DMS114 treated with DMSO at 0.1 percent for 48 hours (cell line): Measurements from ENCODE around the gene DGCR8.
"Not testable (repeated sequence)": the region's sequence is repeated elsewhere in the genome, so short reads cannot be mapped to it uniquely, and the experiment has no call there.

ENCODE experiments used
- DNase-seq: peaks from one replicate; lab custom pipeline; 2025; ENCODE audit not compliant: unreplicated experiment; lab: John Stamatoyannopoulos, UW

DGCR8 gene

DNA sequence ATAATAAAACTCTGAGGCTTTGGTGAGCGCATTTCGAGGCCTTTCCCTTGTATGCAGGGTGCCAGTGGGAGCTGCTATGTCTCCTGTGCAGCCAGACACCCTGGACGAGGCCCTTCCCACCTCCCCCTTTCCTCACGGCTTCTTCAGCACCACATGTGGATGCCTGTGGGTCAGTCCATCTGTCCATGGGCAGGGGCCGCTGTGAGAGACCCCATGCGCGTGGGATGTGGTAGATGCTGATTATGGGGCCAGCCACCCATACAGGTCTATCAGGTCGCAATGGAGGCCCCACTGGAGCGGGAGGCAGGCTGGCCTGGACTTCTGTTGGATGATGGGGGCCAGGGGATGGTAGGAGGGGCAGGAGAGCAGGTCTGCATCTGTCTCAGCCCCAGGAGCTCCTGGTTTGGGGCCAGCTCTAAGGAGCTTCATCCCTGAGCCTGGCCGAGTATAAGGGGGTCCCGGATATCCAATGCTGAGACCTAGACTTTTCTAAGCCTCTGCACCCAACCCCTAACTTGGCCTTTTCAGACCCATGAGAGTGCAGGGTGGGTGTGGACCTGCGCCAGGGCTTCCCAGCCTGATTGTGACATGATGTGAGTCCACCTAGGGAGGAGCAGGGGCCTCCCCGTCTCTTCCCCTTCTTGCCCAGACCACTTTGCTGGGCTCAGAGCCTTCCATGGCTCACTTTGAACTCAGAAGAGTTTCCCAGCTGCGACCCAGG, 14.0 kb upstream of the DGCR8 start:
- DNase-seq = no peak

DNA sequence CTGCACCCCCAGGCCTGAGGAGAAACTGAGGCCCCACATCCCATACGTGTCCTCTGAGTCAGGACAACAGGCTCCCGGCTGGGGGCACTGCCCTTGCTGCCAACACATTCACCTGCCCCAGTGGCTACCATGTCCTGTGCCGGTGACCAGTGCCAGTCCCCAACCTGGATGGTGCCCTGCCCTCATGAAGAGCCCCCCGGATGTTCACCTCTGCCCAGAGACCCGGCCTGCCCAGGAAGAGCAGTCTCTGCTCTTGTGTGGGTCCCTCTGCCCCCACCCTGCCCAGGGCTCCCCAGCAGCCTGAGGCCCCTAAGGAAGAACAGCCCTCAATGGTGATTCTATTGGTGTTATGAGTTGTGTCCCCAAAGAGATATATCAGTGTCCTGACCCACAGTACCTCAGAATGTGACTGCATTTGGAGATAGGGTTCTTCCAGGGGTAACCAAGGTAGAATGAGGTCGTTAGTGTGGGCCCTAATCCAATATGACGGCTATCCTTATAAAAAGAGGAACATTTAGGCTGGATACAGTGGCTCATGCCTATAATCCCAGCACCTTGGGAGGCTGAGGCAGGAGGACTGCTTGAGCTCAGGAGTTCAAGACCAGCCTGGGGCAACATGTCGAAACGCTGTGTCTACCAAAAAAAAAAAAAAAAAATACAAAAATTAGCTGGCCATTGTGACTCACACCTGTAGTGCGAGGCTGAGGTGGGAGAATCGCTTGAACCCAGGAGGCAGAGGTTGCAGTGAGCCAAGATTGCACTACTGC, 13.2 kb upstream of the DGCR8 start:
- no peak for DNase-seq

DNA sequence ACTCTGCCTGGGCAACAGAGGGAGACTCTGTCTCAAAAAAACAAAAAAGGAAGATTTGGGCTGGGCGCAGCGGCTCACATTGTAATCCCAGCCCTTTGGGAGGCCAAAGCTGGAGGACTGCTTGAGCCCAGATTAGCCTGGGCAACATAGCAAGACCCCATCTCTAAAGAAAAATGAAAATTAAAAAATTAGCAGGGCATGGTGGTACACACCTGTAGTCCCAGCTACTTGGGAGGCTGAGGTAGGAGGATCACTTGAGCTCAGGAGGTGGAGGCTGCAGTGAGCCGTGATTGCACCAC, 12.7 kb upstream of the DGCR8 start:
- not testable (repeated sequence) for DNase-seq

DNA sequence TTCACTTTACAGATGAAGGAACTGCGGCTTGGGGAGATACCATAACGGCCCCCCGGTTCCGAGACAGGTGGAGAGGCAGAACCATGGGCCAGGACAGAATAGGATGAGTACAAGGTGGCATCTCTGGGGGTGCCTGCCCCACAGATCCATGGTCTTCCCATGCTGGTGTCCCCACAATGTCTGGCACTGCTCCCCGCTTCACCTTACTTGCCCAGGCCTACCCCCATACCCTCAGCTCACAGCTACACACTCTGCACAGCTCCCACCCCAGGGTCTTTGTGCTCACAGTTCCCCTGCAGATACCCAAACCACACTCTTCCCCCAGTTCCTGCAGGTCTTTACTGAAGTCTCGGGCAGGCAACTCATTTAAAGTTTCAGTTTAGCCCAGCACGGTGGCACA, 11.4 kb upstream of the DGCR8 start:
- DNase-seq = no peak

DNA sequence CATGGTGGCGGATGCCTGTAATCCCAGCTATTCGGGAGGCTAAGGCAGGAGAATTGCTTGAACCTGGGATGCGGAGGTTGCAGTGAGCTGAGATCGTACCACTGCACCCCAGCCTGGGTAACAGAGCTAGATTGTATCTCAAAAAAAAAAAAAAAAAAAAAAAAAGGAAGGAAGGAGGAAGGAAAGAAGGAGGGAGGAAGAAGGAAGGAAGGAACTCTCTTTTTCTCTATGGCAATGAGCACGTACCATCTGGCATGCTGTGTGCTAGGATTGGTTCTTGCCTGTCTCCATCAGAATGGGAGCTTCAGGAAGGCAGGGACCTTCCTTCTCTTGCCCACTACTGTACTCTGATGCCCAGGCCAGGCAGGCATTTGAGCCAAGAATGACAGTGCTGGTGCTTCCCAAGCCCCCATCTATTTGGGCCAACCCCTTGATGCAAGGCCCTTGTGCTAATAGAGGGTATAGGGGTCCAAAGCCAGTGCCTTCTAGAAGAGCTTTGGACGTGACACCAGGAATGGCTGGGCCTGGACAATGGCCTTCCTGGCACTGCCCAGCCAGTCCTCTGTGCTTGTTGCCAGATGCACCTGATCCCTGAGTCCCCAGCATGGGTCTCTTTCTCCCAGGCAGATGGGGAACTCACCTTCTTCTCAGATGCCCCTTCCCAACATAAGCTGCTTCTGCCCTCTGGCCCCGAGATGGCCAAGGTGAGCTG, 10.6 kb upstream of the DGCR8 start:
- DNase-seq = no peak

DNA sequence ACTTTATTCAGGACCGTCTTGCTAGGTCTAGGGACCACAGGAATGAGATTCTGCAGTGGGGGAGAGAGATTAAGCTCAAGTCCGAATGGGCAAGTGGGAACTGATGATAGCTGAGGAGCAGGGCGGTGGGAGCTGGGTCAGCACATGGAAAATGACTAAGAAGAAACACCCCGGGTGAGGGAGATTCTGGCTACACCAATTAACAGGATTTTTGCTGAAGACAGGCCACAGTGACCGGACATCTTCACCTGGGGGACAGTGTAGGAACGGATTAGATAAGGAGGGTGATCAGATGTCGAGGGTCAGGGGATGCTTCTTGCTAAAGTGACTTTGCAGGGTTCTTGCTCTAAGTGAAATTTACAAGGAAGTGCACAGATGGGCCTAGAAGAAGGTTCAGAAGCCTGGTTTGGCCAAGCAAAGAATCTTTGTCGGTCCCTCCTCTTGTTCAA, 8.5 kb upstream of the DGCR8 start:
- no peak for DNase-seq

- no peak for DNase-seq
Observed at GRCh38 chr22:20076627-20077172, 3.3 kb upstream of the DGCR8 start.

DNA sequence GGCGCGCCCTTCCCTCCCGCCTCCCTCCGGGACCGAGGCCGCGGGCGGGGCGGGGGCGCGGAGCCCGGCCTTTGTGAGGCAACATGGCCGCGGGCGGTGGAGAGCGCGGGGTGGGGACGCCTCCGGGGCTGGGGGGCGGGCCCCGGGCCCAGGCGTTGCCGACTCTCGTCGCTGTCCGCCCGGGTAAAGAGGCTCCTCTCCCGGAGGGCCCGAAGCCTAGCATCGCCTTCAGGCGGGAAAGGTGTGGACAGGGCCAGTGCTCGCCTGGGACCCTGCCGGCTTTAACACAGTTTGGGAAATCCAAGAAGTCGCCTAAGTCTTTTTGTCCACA, 369 bp downstream of the DGCR8 start:
- no peak for DNase-seq

DNA sequence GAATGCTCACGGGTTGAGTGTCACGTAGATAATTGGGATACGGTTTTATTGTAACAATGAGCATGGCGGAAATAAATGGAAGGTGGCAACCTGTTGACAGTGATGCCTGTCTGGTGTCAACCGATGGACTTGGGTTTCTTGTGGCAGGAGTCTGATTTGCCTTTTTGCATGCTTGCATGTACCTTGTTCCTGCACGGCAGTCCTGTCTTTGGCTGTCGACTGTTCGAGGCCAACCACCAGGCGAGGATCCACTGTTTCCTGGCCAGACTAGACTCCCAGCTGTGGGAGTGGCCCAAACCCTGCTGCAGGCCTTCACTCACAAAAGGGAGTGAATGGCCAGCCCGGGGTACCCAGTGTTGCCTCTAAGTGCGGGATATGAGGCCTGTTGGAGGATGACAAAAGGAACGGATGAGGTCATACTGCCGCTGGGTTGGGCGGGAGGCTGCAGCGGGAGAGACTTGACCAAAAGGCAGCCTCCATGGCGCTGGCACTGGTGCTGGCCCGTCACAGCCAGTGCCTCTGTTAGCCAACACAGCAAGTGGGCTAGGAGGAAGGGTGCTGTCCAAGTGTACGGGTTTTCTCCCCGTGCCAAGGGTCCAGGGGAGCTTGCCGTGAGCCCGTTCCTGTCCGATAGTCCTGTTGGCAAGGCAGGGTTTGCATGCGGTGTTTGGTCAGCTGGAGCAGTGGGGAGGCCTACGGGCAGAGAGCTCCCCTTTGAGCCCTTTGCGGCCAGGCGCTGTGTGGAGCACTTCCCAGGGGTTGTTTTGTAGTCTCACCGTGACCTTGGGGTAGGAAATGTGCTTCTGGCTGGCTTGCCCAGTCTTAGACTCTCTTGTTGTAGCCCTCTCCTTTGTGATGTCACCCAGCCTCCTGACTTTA, 974 bp downstream of the DGCR8 start:
- DNase-seq = no peak

DNA sequence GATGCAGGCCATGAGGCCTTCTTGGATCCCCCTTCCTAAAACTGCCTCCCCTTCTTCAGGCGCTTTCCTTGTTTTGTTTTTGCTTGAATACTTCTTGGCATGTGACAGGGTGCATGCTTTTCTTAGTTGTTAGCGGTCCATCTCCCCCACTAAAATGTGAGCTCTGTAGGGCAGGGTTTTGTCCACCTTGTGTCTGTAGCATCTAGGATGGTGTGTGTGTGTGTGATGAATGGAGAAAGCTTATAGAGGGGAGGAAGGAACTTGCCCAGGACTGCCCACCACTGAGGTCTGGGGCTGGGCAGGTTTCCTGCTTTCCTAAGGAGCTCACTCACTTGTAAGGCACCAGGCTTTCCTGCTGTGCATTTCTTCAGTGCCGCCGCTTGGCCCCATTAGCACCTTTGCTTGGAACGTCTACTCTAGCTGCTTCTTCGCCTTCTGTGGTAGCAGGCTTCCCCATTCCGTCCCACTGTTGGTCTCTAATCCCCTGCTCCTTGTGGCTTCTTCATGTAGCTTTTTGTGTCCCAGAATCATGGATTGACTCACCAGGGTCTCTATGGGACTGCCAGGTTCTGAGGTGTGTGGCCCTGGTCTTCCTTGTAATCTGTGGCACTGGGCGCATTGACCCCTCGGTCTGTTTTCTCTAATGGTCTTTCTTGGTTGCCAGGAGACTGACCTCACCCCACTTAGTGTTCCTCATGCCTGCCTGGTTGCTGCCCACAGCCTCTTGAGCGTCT, 3.3 kb downstream of the DGCR8 start:
- DNase-seq = no peak

DNA sequence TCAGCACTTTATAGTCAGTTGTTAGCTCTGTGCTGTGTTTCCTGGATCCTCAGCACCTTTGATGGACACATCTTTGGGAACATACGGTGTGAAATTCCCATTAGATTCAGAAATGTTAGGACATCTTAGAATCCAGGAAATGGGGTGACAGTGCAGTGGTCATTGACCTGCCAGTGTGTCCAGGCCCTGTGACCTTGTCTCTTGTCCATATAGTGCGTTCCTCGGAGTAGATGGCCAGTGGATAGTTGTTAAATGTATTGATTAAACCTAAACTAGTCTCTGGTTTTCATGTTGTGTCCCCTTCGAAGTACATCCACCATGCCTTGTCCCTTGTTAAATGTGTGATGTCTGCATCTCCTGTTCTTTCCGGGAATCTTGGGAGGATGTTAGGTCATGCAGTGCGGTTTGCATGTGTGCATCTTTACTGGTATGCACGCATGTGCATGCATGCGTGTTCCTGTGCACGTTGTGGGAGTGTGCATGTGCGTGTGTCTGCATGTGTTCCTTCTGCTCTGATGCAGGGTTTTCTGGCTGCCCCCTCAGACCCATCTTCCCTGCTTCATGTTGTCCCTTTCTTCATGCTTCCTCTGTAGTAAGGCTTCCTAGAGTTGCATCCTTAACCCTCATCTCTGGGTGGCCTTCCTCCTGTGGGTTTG, 4.0 kb downstream of the DGCR8 start:
- DNase-seq = no peak

DNA sequence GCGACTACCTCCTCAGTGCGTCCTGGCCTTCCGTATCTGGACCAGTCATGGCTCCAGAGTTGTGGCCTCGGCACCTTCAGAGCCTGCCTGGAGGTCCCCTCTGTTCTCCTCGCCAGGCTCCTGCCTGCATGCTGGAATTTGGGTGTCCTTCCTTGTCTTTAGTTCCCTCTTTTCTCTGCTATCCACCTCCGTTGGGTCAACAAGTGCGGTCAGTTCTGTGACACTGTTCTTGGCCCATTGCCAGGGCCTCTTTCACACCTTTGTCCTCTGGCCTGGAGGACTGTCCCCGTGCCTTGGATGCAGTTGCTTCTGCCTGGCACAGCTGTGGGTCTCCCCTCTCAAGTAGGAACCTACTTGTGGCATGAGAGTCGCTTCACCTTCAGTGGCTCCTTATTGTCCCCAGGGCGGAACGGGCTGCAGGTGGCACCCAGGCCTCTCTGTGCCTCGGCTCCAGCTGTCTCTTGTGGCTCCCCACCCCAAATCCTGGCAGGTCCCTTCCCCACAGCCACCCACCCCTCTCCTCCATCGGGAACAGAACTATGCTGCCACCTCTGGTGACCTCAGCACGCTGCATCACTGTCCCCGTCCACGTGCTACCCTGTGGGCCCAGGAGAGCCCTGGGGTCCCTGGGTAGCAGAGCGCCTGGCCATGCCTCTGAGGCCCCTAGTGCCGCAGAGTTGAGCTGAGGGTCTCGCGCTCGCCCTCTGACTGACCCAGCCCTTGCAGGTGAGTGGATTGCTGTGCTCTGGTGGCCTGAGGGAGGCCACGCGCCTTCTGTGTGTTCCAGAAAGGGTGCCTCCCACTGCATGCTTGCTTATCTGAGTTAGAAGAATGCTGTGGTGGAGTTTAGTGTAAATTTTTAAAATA, 4.7 kb downstream of the DGCR8 start:
- no peak for DNase-seq

GRCh38 chr22:20085651-20086050, 5.6 kb downstream of the DGCR8 start:
- DNase-seq = no peak

- no peak for DNase-seq
Observed at GRCh38 chr22:20086101-20086599, 6.1 kb downstream of the DGCR8 start.

DNA sequence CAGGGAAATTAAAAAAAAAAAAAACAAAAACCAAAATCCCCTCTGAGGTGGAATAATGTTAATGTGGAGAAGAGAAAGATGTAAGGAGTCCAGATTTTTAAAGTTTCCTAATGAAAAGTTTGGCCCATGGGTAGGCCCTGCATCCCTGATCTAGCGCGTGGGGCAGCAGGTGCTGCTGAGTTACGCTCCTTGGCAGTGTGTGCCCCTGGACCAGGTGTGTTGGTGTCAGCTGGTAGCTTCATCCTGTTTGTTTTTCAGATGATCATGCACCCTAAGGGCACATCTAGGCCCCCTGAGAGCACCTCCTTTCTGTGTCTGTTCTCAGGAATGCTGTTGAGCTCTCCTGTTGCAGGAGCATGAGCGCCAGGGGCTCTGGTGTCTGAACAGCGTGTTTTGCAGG, 6.7 kb downstream of the DGCR8 start:
- no peak for DNase-seq

DNA sequence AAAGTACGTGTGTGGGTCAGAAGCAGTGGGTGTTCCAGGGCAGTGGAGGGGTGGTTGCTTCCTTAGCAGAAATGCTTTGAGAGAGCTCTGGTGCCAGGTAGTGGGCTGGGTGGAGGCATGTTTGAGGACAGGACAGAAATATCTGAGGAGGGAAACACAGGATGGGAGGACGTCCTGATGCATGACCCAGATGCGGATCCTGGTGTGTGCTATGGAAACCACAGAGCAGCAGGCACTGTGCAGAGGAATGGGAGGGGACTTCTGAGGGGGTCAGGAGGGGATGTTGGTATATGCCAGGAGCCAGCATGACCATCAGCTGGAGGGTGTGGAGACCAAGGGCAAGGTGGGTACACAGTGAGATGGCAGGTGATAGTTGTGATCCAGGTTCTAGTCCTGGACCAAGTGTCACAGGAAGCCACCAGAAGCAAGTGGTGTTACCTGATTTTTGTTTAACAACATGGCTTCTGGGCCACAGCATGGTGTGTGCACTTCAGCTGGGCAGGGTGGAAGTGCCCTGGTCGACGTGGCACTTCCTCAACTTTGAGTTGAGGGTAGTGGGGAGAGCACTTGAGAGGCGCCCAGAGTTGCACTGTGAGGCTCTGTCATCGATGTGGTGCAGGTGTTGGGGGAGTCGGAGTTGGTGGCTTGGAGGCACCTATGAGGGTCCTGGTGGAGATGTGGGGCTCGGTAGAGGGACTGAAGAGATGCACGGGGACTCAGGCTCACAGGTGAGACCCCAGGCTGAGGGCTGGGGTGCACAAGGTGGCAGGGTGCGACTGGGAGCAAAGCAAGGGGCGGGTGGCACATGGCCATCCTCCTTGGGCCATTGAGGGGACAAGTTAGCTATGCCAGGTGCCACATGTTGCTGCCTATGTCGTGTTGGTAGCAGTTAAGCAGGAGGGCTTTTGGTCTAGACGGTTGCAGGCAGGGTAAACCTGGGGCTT, 7.5 kb downstream of the DGCR8 start:
- no peak for DNase-seq

- DNase-seq = no peak
Observed at GRCh38 chr22:20088263-20088648, 8.2 kb downstream of the DGCR8 start.
